Liver (tissue), 9 donors: ENCODE data around the gene LAG3. TPM values are rescaled to one million over a fixed set of nuclear protein-coding genes. Genes with fewer than 3 reads are reported as not detected.

ENCODE experiments used
- DNase-seq: peaks from one replicate; pipeline ENCODE4 v3.0.0-alpha.2; 2017; ENCODE audit warnings: low spot score
- H3K27ac ChIP-seq, 2 donors: one replicate each; pipeline ENCODE4 v1.7.0; 2013; ENCODE audit warnings: inconsistent platforms in 2 of 2, low read length in 2 of 2, control low read depth in 1 of 2, low read depth in 1 of 2, mild to moderate bottlenecking in 1 of 2
- H3K27me3 ChIP-seq, 4 donors: one replicate each; pipeline versions ENCODE4 v1.6.1 to v1.7.0; 2013; ENCODE audit warnings: low read length in 3 of 4, inconsistent platforms in 1 of 4, mild to moderate bottlenecking in 1 of 4, moderate library complexity in 1 of 4; ENCODE audit not compliant: control insufficient read depth in 4 of 4, insufficient read depth in 4 of 4
- H3K36me3 ChIP-seq, 4 donors: one replicate each; pipeline versions ENCODE4 v1.6.1 to v1.7.0; 2013; ENCODE audit warnings: low read length in 3 of 4, mild to moderate bottlenecking in 3 of 4, low read depth in 1 of 4, moderate library complexity in 1 of 4; ENCODE audit not compliant: control insufficient read depth in 4 of 4, insufficient read depth in 3 of 4
- H3K4me1 ChIP-seq, 4 donors: one replicate each; pipeline versions ENCODE4 v1.6.1 to v1.7.0; 2013; ENCODE audit warnings: low read length in 3 of 4, mild to moderate bottlenecking in 3 of 4, moderate library complexity in 1 of 4; ENCODE audit not compliant: control insufficient read depth in 4 of 4, insufficient read depth in 4 of 4
- H3K4me3 ChIP-seq, 3 donors: one replicate each; pipeline versions ENCODE4 v1.6.1 to v1.7.0; 2013; ENCODE audit warnings: low read length in 3 of 3, control low read depth in 1 of 3, low read depth in 1 of 3, mild to moderate bottlenecking in 1 of 3
- H3K9ac ChIP-seq, 2 donors: one replicate each; pipeline ENCODE4 v1.7.0; 2013; ENCODE audit warnings: low read length in 2 of 2, mild to moderate bottlenecking in 2 of 2, moderate library complexity in 2 of 2, control low read depth in 1 of 2, low read depth in 1 of 2
- H3K9me3 ChIP-seq, 4 donors: one replicate each; pipeline versions ENCODE4 v1.6.1 to v1.7.0; 2013; ENCODE audit warnings: low read length in 3 of 4; ENCODE audit not compliant: control insufficient read depth in 4 of 4
- CTCF ChIP-seq: fragments of 150-350 bp; IDR thresholded peaks from 2 replicates; pipeline ENCODE4 v1.5.1; 2017; ENCODE audit warnings: improper control_type of control experiment, low read depth, low read length; ENCODE audit not compliant: missing input control
- EGR1 ChIP-seq, 2 donors: IDR thresholded peaks; 2 replicates each; pipeline ENCODE4 v1.6.1; 2016 to 2018; ENCODE audit warnings: antibody characterized with exemption in 2 of 2, low read depth in 2 of 2
- FOXA1 ChIP-seq: IDR thresholded peaks from 2 replicates; pipeline ENCODE4 v1.6.1; 2016; ENCODE audit warnings: antibody characterized with exemption
- GABPA ChIP-seq, 2 donors: IDR thresholded peaks in 1 of 2; conservative IDR thresholded peaks in 1 of 2; 2 replicates each; pipeline ENCODE4 v1.6.1; 2016; ENCODE audit warnings: antibody characterized with exemption in 2 of 2, mild to moderate bottlenecking in 1 of 2, moderate library complexity in 1 of 2
- HNF4A ChIP-seq, 2 donors: conservative IDR thresholded peaks; 2 replicates each; pipeline ENCODE4 v1.6.1; 2016; ENCODE audit warnings: antibody characterized with exemption in 2 of 2, mild to moderate bottlenecking in 2 of 2
- HNF4G ChIP-seq: IDR thresholded peaks from 2 replicates; pipeline ENCODE4 v1.6.1; 2016; ENCODE audit warnings: antibody characterized with exemption
- JUND ChIP-seq, 2 donors: IDR thresholded peaks; 2 replicates each; pipeline ENCODE4 v1.6.1; 2016; ENCODE audit warnings: antibody characterized with exemption in 2 of 2
- MAX ChIP-seq: IDR thresholded peaks from 2 replicates; pipeline ENCODE4 v1.6.1; 2016; ENCODE audit warnings: antibody characterized with exemption
- NR2F2 ChIP-seq: IDR thresholded peaks from 2 replicates; pipeline ENCODE4 v1.6.1; 2016; ENCODE audit warnings: antibody characterized with exemption
- RAD21 ChIP-seq, 2 donors: IDR thresholded peaks; 2 replicates each; pipeline ENCODE4 v1.6.1; 2016; ENCODE audit warnings: antibody characterized with exemption in 2 of 2, mild to moderate bottlenecking in 2 of 2
- SP1 ChIP-seq: IDR thresholded peaks from 2 replicates; pipeline ENCODE4 v1.6.1; 2018; ENCODE audit warnings: antibody characterized with exemption, mild to moderate bottlenecking
- TAF1 ChIP-seq: conservative IDR thresholded peaks from 2 replicates; pipeline ENCODE4 v1.6.1; 2016; ENCODE audit warnings: antibody characterized with exemption, mild to moderate bottlenecking
- WGBS: extraction: QIAGEN DNeasy Blood & Tissue Kit; methylation state at CpG from one replicate; pipeline ENCODE4 v1.1.7; 2013; 5-methylcytosine and 5-hydroxymethylcytosine counted together
- polyA plus RNA-seq, 2 donors: library from polyadenylated mRNA; stranded (reverse) in 1 of 2; unstranded in 1 of 2; fragments of 200-250 nt in 1 of 2; fragments of >200 nt in 1 of 2; fragmentation: Nextera tagmentation in 1 of 2; extraction: Ambion mirVana in 1 of 2; gene quantifications; one replicate each; pipeline versions ENCODE4 v1.2.1 to v1.2.3, GENCODE V29; 2013 to 2015
- total RNA-seq, 2 donors: library from RNA; depleted of rRNA; stranded (reverse); fragments of >200 nt; gene quantifications; one replicate each; pipeline ENCODE4 v1.2.3, GENCODE V29; 2014
- TF ChIP-seq, protein P1 (sequence below): IDR thresholded peaks from 2 replicates; pipeline ENCODE4 v1.6.1; 2016; ENCODE audit warnings: antibody characterized with exemption, mild to moderate bottlenecking
- TF ChIP-seq, protein P2 (sequence below): IDR thresholded peaks from 2 replicates; pipeline ENCODE4 v1.6.1; 2016; ENCODE audit warnings: antibody characterized with exemption
- donor health status: healthy.
- donor health status: healthy.
- donor health status: healthy.
- donor health status: healthy.
- donor health status: healthy.

LAG3 gene
- total and polyA plus RNA-seq, 4 donors = 0.14 to 1.2 (median 0.47) TPM

DNA sequence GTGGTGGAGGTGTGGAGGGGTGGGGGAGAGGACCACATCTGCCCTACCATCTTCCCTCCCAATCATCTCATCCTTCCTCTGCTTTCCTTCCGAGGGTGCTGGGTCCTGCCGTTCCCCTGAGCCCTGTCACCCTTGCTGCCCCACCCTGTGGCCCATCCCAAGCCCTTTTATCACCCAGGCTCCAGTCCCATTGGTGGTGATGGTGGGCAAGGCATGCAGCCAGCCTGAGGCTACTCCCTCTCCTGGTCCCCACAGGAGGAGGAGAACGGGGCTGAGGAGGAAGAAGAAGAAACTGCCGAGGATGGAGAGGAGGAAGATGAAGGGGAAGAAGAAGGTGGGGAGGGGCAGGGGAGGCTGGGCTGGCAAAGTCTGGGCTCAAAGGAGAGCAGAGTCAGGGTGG is 2.7 kb upstream of the LAG3 start:
- WGBS = 51% methylated on average over 4 of the region's 4 CpGs
- Histone ChIP-seq H3K27me3 (no peaks in the 10 kb centered on the region), H3K36me3 (peaks cover 0 to 6% (median 4%) of the 10 kb centered on the region in 4 donors), H3K27ac (no peak overlapping the region), H3K4me3 (no peak overlapping the region), H3K9me3 (no peaks in the 10 kb centered on the region), H3K4me1 (peaks cover 12 to 68% (median 41%) of the 10 kb centered on the region in 4 donors), H3K9ac (no peak overlapping the region)
- no peak for DNase-seq
- TF ChIP-seq NR2F2 (no peak), MAX (no peak), TAF1 (no peak), HNF4G (no peak), HNF4A (conservative IDR thresholded peaks at IDR 0.05) (no peak), CTCF (no peak), FOXA1 (no peak), JUND (IDR thresholded peaks at IDR 0.05) (no peak), EGR1 (IDR thresholded peaks at IDR 0.05; ENCODE audit: low read depth in 2 of 2) (no peak), GABPA (IDR thresholded peaks at IDR 0.05 in 1 of 2, conservative IDR thresholded peaks at IDR 0.05 in 1 of 2) (no peak), SP1 (no peak), RAD21 (IDR thresholded peaks at IDR 0.05) (no peak)
- TF ChIP-seq, protein P1, sequence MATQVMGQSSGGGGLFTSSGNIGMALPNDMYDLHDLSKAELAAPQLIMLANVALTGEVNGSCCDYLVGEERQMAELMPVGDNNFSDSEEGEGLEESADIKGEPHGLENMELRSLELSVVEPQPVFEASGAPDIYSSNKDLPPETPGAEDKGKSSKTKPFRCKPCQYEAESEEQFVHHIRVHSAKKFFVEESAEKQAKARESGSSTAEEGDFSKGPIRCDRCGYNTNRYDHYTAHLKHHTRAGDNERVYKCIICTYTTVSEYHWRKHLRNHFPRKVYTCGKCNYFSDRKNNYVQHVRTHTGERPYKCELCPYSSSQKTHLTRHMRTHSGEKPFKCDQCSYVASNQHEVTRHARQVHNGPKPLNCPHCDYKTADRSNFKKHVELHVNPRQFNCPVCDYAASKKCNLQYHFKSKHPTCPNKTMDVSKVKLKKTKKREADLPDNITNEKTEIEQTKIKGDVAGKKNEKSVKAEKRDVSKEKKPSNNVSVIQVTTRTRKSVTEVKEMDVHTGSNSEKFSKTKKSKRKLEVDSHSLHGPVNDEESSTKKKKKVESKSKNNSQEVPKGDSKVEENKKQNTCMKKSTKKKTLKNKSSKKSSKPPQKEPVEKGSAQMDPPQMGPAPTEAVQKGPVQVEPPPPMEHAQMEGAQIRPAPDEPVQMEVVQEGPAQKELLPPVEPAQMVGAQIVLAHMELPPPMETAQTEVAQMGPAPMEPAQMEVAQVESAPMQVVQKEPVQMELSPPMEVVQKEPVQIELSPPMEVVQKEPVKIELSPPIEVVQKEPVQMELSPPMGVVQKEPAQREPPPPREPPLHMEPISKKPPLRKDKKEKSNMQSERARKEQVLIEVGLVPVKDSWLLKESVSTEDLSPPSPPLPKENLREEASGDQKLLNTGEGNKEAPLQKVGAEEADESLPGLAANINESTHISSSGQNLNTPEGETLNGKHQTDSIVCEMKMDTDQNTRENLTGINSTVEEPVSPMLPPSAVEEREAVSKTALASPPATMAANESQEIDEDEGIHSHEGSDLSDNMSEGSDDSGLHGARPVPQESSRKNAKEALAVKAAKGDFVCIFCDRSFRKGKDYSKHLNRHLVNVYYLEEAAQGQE = no peak
- TF ChIP-seq, protein P2, sequence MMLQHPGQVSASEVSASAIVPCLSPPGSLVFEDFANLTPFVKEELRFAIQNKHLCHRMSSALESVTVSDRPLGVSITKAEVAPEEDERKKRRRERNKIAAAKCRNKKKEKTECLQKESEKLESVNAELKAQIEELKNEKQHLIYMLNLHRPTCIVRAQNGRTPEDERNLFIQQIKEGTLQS = no peak

DNA sequence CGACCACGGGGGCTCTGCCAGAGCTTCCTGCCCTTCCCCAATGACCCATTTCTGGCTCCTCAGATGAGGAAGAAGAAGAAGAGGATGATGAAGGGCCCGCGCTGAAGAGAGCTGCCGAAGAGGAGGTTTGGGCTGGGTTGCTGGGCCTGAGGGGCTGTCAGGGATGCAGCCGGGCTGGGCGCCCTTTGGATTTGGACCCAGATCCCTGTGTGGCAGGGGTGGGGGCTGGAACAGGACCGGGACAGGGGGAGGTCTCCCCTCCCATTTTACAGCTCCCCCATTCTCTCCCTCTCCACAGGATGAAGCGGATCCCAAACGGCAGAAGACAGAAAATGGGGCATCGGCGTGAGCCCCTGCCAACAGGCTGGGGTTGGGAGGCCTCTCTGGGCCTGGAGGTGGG is 2.2 kb upstream of the LAG3 start:
- Histone ChIP-seq H3K27ac (no peak overlapping the region), H3K4me1 (peaks cover 12 to 68% (median 41%) of the 10 kb centered on the region in 4 donors)
- TF ChIP-seq NR2F2 (no peak), MAX (no peak)
- TF ChIP-seq, protein P2 = no peak
- TF ChIP-seq, protein P1 = no peak

More for the DNA sequence above, 2.2 kb upstream of the LAG3 start:
- H3K36me3 ChIP-seq = peaks cover 0 to 6% (median 4%) of the 10 kb centered on the region in 4 donors
- H3K9me3 ChIP-seq = no peaks in the 10 kb centered on the region
- H3K27me3 ChIP-seq = no peaks in the 10 kb centered on the region
- no peak overlapping the region for H3K9ac ChIP-seq
- DNase-seq = no peak
- H3K4me3 ChIP-seq = no peak overlapping the region
- 79% methylated on average over 12 of the region's 12 CpGs for WGBS
